HCT116 (cell line): Measurements from ENCODE around the gene OFD1. TPM values are rescaled to one million over a fixed set of nuclear protein-coding genes. Genes with fewer than 3 reads are reported as not detected.

Experiments
- ATAC-seq: fragments of 200-7000 bp; cut with Tn5 transposase; 2 replicates; pipeline ENCODE4 v1.9.1; 2020; ENCODE audit warnings: mild to moderate bottlenecking, moderate library complexity
- BruUV-seq: library from RNA; stranded (reverse); fragments of 400-500 nt; replicated peaks from 2 replicates; lab custom pipeline; 2021; lab: Mats Ljungman, UMichigan
- CTCF ChIA-PET: fragments of 300-600 bp; sonication (Branson Sonifier 250); formaldehyde crosslinking; loops from one replicate; lab custom pipeline; 2021; ENCODE audit warnings: antibody characterized with exemption; lab: Charles Lee
- POLR2A ChIA-PET: fragments of 300-600, 350-600 bp; sonication (Branson Sonifier 250); formaldehyde crosslinking; loops from one replicate; lab custom pipeline; 2021; ENCODE audit warnings: antibody characterized with exemption; lab: Charles Lee
- RAD21 ChIA-PET, 2 experiments: fragments of 300-600 bp; sonication (Branson Sonifier 250); formaldehyde crosslinking; loops; one replicate each; lab custom pipeline; 2023; ENCODE audit warnings: low total read pairs in 2 of 2; ENCODE audit not compliant: uncharacterized antibody in 2 of 2, unreplicated experiment in 2 of 2, low non-redundant PET in 1 of 2; lab: Charles Lee
- DNase-seq: peaks from one replicate; pipeline ENCODE4 v3.0.0-alpha.2; 2010; ENCODE audit warnings: low read depth, low spot score
- H2AFZ ChIP-seq: fragments of 200-600 bp; shearing (Covaris generic), sonication (generic); 2 replicates; pipeline ENCODE4 v1.6.1; 2017; ENCODE audit warnings: low read depth, mixed run types, mixed read lengths, antibody characterized with exemption, low read length; ENCODE audit not compliant: poor library complexity, severe bottlenecking
- H3K27ac ChIP-seq: 2 replicates; pipeline ENCODE4 v1.5.1; 2012; ENCODE audit warnings: low read depth, low read length
- H3K27me3 ChIP-seq: fragments of 200-600 bp; sonication (generic); 2 replicates; pipeline ENCODE4 v1.6.1; 2016; ENCODE audit warnings: mixed run types, low read length, mixed read lengths; ENCODE audit not compliant: insufficient read depth
- H3K36me3 ChIP-seq, 2 experiments: fragments of 200-500 bp in 1 of 2; fragments of 200-600 bp in 1 of 2; sonication (Bioruptor generic) in 1 of 2; sonication (generic) in 1 of 2; 2 replicates each; pipeline versions ENCODE4 v1.5.1 to v1.6.1; 2014 to 2016; ENCODE audit warnings: low read length in 2 of 2, inconsistent platforms in 1 of 2, mixed read lengths in 1 of 2, mixed run types in 1 of 2; ENCODE audit not compliant: insufficient read depth in 2 of 2, control insufficient read depth in 1 of 2
- H3K4me1 ChIP-seq, 2 experiments: fragments of 200-600 bp in 1 of 2; sonication (generic) in 1 of 2; 2 replicates each; pipeline versions ENCODE4 v1.5.1 to v1.6.1; 2012 to 2017; ENCODE audit warnings: low read length in 2 of 2, inconsistent platforms in 1 of 2, mild to moderate bottlenecking in 1 of 2, mixed read lengths in 1 of 2, mixed run types in 1 of 2, moderate library complexity in 1 of 2; ENCODE audit not compliant: insufficient read depth in 2 of 2, control insufficient read depth in 1 of 2
- H3K4me2 ChIP-seq: fragments of 200-600 bp; sonication (generic); 2 replicates; pipeline ENCODE4 v1.6.1; 2017; ENCODE audit warnings: mixed run types, low read length, mixed read lengths
- H3K4me3 ChIP-seq, 2 experiments: fragments of 200-600 bp in 1 of 2; sonication (generic) in 1 of 2; replicated peaks in 1 of 2; 2 replicates each; pipeline ENCODE4 v1.5.1; 2011 to 2016; ENCODE audit warnings: low read length in 2 of 2, control low read depth in 1 of 2, low read depth in 1 of 2, mild to moderate bottlenecking in 1 of 2, mixed read lengths in 1 of 2, mixed run types in 1 of 2
- H3K79me2 ChIP-seq: fragments of 200-600 bp; sonication (generic); 2 replicates; pipeline ENCODE4 v1.6.1; 2017; ENCODE audit warnings: mild to moderate bottlenecking, mixed run types, low read length, moderate library complexity, mixed read lengths; ENCODE audit not compliant: insufficient read depth
- H3K9ac ChIP-seq: fragments of 200-600 bp; sonication (generic); 2 replicates; pipeline ENCODE4 v1.6.1; 2016; ENCODE audit warnings: low read length, mixed read lengths
- H3K9me2 ChIP-seq: fragments of 200-600 bp; sonication (generic), shearing (Covaris generic); 2 replicates; pipeline ENCODE4 v1.6.1; 2017; ENCODE audit warnings: mixed run types, mild to moderate bottlenecking, moderate library complexity; ENCODE audit not compliant: insufficient read depth
- H3K9me3 ChIP-seq, 2 experiments: fragments of 200-500 bp in 1 of 2; fragments of 200-600 bp in 1 of 2; sonication (Bioruptor generic) in 1 of 2; sonication (generic) in 1 of 2; 2 replicates each; pipeline ENCODE4 v1.6.1; 2014 to 2017; ENCODE audit warnings: low read length in 2 of 2, mixed read lengths in 2 of 2, inconsistent platforms in 1 of 2, low read depth in 1 of 2, mild to moderate bottlenecking in 1 of 2, mixed run types in 1 of 2, moderate library complexity in 1 of 2; ENCODE audit not compliant: control insufficient read depth in 1 of 2, insufficient read depth in 1 of 2
- H4K20me1 ChIP-seq: fragments of 200-600 bp; sonication (generic), shearing (Covaris generic); 2 replicates; pipeline ENCODE4 v1.6.1; 2017; ENCODE audit warnings: mixed run types, mild to moderate bottlenecking, moderate library complexity; ENCODE audit not compliant: insufficient read depth
- ATF3 ChIP-seq: IDR thresholded peaks from 2 replicates; pipeline ENCODE4 v1.6.1; 2012
- CEBPB ChIP-seq: IDR thresholded peaks from 2 replicates; pipeline ENCODE4 v1.6.1; 2012; ENCODE audit warnings: low read depth
- EGR1 ChIP-seq: IDR thresholded peaks from 2 replicates; pipeline ENCODE4 v1.6.1; 2012; ENCODE audit warnings: low read depth
- ELF1 ChIP-seq: IDR thresholded peaks from 2 replicates; pipeline ENCODE4 v1.6.1; 2012; ENCODE audit warnings: low read depth, borderline replicate concordance
- JUND ChIP-seq: IDR thresholded peaks from 2 replicates; pipeline ENCODE4 v1.6.1; 2012
- MAX ChIP-seq: IDR thresholded peaks from 2 replicates; pipeline ENCODE4 v1.6.1; 2012
- POLR2A ChIP-seq: IDR thresholded peaks from 2 replicates; pipeline ENCODE4 v1.7.0; 2011; ENCODE audit warnings: borderline replicate concordance; ENCODE audit not compliant: insufficient read depth, insufficient read length; ENCODE audit errors: extremely low read depth
- POLR2AphosphoS5 ChIP-seq: IDR thresholded peaks from 2 replicates; pipeline ENCODE4 v1.6.1; 2011; ENCODE audit warnings: mild to moderate bottlenecking, low read depth, low read length, moderate library complexity
- RAD21 ChIP-seq: IDR thresholded peaks from 2 replicates; pipeline ENCODE4 v1.6.1; 2012; ENCODE audit warnings: low read depth, mild to moderate bottlenecking
- REST ChIP-seq: IDR thresholded peaks from 2 replicates; pipeline ENCODE4 v1.6.1; 2012; ENCODE audit warnings: low read depth
- SRF ChIP-seq: IDR thresholded peaks from 2 replicates; pipeline ENCODE4 v1.6.1; 2012; ENCODE audit warnings: low read depth
- TCF7L2 ChIP-seq: IDR thresholded peaks from 2 replicates; pipeline ENCODE4 v1.7.0; 2011; ENCODE audit warnings: borderline replicate concordance, inconsistent platforms; ENCODE audit not compliant: insufficient read depth, insufficient read length; ENCODE audit errors: extremely low read depth
- ZNF274 ChIP-seq: fragments of 200-500 bp; sonication (Bioruptor generic); IDR thresholded peaks from 2 replicates; pipeline ENCODE4 v1.6.1; 2014; ENCODE audit warnings: mild to moderate bottlenecking, low read depth, low read length, inconsistent platforms
- intact Hi-C: fragments of 100-400 bp; cut with micrococcal nuclease; formaldehyde crosslinking; loops from 2 replicates; pipeline ENCODE4 v1.10.0; 2022
- total RNA-seq: library from RNA; stranded (reverse); gene quantifications from one replicate; pipeline ENCODE4 v1.2.1, GENCODE V29; 2021; ENCODE audit not compliant: unreplicated experiment

OFD1 gene
- total RNA-seq, 1 experiment from 2014 or later, result 18.0 TPM

GRCh38 chrX:13742397-13743176, 8.0 kb downstream of the OFD1 start:
- Histone ChIP-seq H3K9me2 (no peaks in the 10 kb centered on the region), H3K4me2 (no peak overlapping the region), H4K20me1 (no peaks in the 10 kb centered on the region), H3K9ac (no peak overlapping the region), H3K27me3 (no peaks in the 10 kb centered on the region), H3K4me1 (no peaks in the 10 kb centered on the region), H3K36me3 (peaks cover 7% of the 10 kb centered on the region in 2 experiments; a peak in 3 of 4 replicates), H3K4me3 (no peak overlapping the region), H2AFZ (no peak overlapping the region), H3K27ac (no peak overlapping the region), H3K9me3 (no peaks in the 10 kb centered on the region), H3K79me2 (no peaks in the 10 kb centered on the region)
- RAD21 ChIA-PET, result no interaction called here
- CTCF ChIA-PET, result no interaction called here
- POLR2A ChIA-PET, result interaction anchor here (2.7 kb wide), 1 partner anchor 8 kb away, joined by 6 read pairs; the partner anchor contains the start of genes OFD1 and TRAPPC2
- TF ChIP-seq ATF3, result no peak
- TF ChIP-seq REST, result no peak
- TF ChIP-seq MAX, result no peak
- no peak for TF ChIP-seq POLR2AphosphoS5
- TF ChIP-seq JUND, result no peak
- no peak for TF ChIP-seq ZNF274
- TF ChIP-seq CEBPB, result no peak
- TF ChIP-seq POLR2A, result no peak
- no peak for TF ChIP-seq EGR1
- no peak for TF ChIP-seq ELF1
- TF ChIP-seq SRF, result no peak
- no peak for TF ChIP-seq TCF7L2
- TF ChIP-seq RAD21, result no peak
- DNase-seq (no peak), ATAC-seq (no peak)
- intact Hi-C loops, result no loop called here
- BruUV-seq, result no TSS peak
